OCI-LY7 (cell line): ENCODE measurements around the gene FEZ2. TPM values are rescaled to one million over a fixed set of nuclear protein-coding genes. Genes with fewer than 3 reads are reported as not detected.

Source experiments
- BruUV-seq: library from RNA; stranded (reverse); fragments of 400-500 nt; replicated peaks from 2 replicates; lab custom pipeline; 2021; lab: Mats Ljungman, UMichigan
- CTCF ChIA-PET: fragments of 300-600 bp; sonication (Branson Sonifier 250); formaldehyde crosslinking; loops from one replicate; lab custom pipeline; 2022; ENCODE audit warnings: antibody characterized with exemption; ENCODE audit not compliant: unreplicated experiment; lab: Charles Lee
- POLR2A ChIA-PET: fragments of 300-600 bp; sonication (Branson Sonifier 250); formaldehyde crosslinking; loops from one replicate; lab custom pipeline; 2022; ENCODE audit warnings: antibody characterized with exemption; lab: Charles Lee
- DNase-seq: peaks from one replicate; pipeline ENCODE4 v3.0.0-alpha.2; 2015; ENCODE audit warnings: low spot score
- H2AFZ ChIP-seq: fragments of 200-600 bp; sonication (generic), shearing (Covaris generic); 2 replicates; pipeline ENCODE4 v1.6.1; 2014; ENCODE audit warnings: mild to moderate bottlenecking, antibody characterized with exemption, low read length, moderate library complexity
- H3K27ac ChIP-seq: fragments of 200-600 bp; sonication (generic); 2 replicates; pipeline ENCODE4 v1.5.1; 2014; ENCODE audit warnings: mixed run types, low read depth, mild to moderate bottlenecking, moderate library complexity, low read length, inconsistent platforms; ENCODE audit not compliant: poor library complexity, severe bottlenecking
- H3K36me3 ChIP-seq: fragments of 200-600 bp; sonication (generic); 2 replicates; pipeline ENCODE4 v1.6.1; 2014; ENCODE audit warnings: mild to moderate bottlenecking, antibody characterized with exemption, low read length, moderate library complexity, mixed read lengths; ENCODE audit not compliant: insufficient read depth
- H3K4me1 ChIP-seq: fragments of 200-600 bp; sonication (generic); 2 replicates; pipeline ENCODE4 v1.5.1; 2014; ENCODE audit warnings: mild to moderate bottlenecking, low read length; ENCODE audit not compliant: insufficient read depth, poor library complexity, severe bottlenecking
- H3K4me2 ChIP-seq: fragments of 200-600 bp; sonication (generic); 2 replicates; pipeline ENCODE4 v1.6.1; 2014; ENCODE audit warnings: mild to moderate bottlenecking, low read length
- H3K4me3 ChIP-seq: fragments of 200-600 bp; sonication (generic); 2 replicates; pipeline ENCODE4 v1.5.1; 2014; ENCODE audit warnings: mild to moderate bottlenecking, low read depth, low read length; ENCODE audit not compliant: poor library complexity, severe bottlenecking
- H3K79me2 ChIP-seq: fragments of 200-600 bp; sonication (generic); 2 replicates; pipeline ENCODE4 v1.6.1; 2016; ENCODE audit warnings: low read depth, mild to moderate bottlenecking, low read length, moderate library complexity, mixed read lengths; ENCODE audit not compliant: insufficient read depth
- H3K9me2 ChIP-seq: fragments of 200-600 bp; sonication (generic); 2 replicates; pipeline ENCODE4 v1.6.1; 2016; ENCODE audit warnings: mild to moderate bottlenecking, low read length, mixed read lengths; ENCODE audit not compliant: insufficient read depth
- H3K9me3 ChIP-seq: fragments of 200-600 bp; sonication (generic); 2 replicates; pipeline ENCODE4 v1.6.1; 2014; ENCODE audit warnings: mild to moderate bottlenecking, mixed run types, low read length, mixed read lengths
- H4K20me1 ChIP-seq: fragments of 200-600 bp; sonication (generic); 2 replicates; pipeline ENCODE4 v1.6.1; 2014; ENCODE audit warnings: mild to moderate bottlenecking, antibody characterized with exemption, low read length, moderate library complexity, mixed read lengths; ENCODE audit not compliant: insufficient read depth
- CTCF ChIP-seq: fragments of 200-600 bp; sonication (generic); conservative IDR thresholded peaks from 2 replicates; pipeline ENCODE4 v1.5.1; 2014; ENCODE audit warnings: mild to moderate bottlenecking, antibody characterized with exemption, low read length, moderate library complexity, mixed read lengths
- EZH2phosphoT487 ChIP-seq: fragments of 200-600 bp; sonication (generic); IDR thresholded peaks from 2 replicates; pipeline ENCODE4 v1.6.1; 2018; ENCODE audit warnings: low read depth, borderline replicate concordance, mild to moderate bottlenecking, mixed run types, antibody characterized with exemption, low read length, moderate library complexity, mixed read lengths
- intact Hi-C: fragments of 100-400 bp; cut with micrococcal nuclease; formaldehyde crosslinking; loops from one replicate; pipeline ENCODE4 v1.10.0; 2022; ENCODE audit not compliant: unreplicated experiment
- total RNA-seq, 2 experiments: library from RNA; depleted of rRNA in 1 of 2; stranded (reverse); fragments of >200 nt in 1 of 2; shearing (Covaris generic) in 1 of 2; gene quantifications; 2 replicates each; pipeline ENCODE4 v1.2.3, GENCODE V29; 2014 to 2022

FEZ2 gene
- total RNA-seq, 2 experiments from 2014 or later = 17.1 to 23.2 TPM

GRCh38 chr2:36530178-36530982 lies 67.6 kb downstream of the FEZ2 start:
- TF ChIP-seq CTCF (no peak), EZH2phosphoT487 (no peak)
- H3K27ac ChIP-seq = no peak overlapping the region
- H3K9me2 ChIP-seq = no peaks in the 10 kb centered on the region
- no peak overlapping the region for H3K4me2 ChIP-seq
- POLR2A ChIA-PET = interaction anchor here (0.5 kb wide), 1 partner anchor 16 kb away, joined by 3 read pairs; no protein-coding TSS in a partner anchor
- CTCF ChIA-PET = no interaction called here
- no peak for DNase-seq
- no peaks in the 10 kb centered on the region; the same call in 1 of the 2 replicates for H3K36me3 ChIP-seq
- no peaks in the 10 kb centered on the region for H4K20me1 ChIP-seq
- no peaks in the 10 kb centered on the region for H3K4me1 ChIP-seq
- BruUV-seq = no TSS peak
- intact Hi-C loops = no loop called here
- H3K4me3 ChIP-seq = no peak overlapping the region
- no peak overlapping the region for H2AFZ ChIP-seq
- no peaks in the 10 kb centered on the region for H3K79me2 ChIP-seq
- H3K9me3 ChIP-seq = no peaks in the 10 kb centered on the region

GRCh38 chr2:36528766-36529392 lies 69.1 kb downstream of the FEZ2 start:
- H3K9me3 ChIP-seq = no peaks in the 10 kb centered on the region
- TF ChIP-seq EZH2phosphoT487 (no peak), CTCF (no peak)
- DNase-seq = no peak
- ChIA-PET POLR2A (interaction anchor here (0.7 kb wide), 1 partner anchor 13 kb away, joined by 3 read pairs; no protein-coding TSS in a partner anchor), CTCF (no interaction called here)
- H3K36me3 ChIP-seq = no peaks in the 10 kb centered on the region; the same call in 1 of the 2 replicates
- H3K9me2 ChIP-seq = no peaks in the 10 kb centered on the region
- H3K4me2 ChIP-seq = no peak overlapping the region
- H3K79me2 ChIP-seq = no peaks in the 10 kb centered on the region
- BruUV-seq = no TSS peak
- H3K4me1 ChIP-seq = no peaks in the 10 kb centered on the region
- no peak overlapping the region for H3K27ac ChIP-seq
- intact Hi-C loops = no loop called here
- no peak overlapping the region for H2AFZ ChIP-seq
- no peaks in the 10 kb centered on the region for H4K20me1 ChIP-seq
- H3K4me3 ChIP-seq = no peak overlapping the region

- CTCF ChIA-PET = no interaction called here
These were observed 69.7 kb downstream of the FEZ2 start for GRCh38 chr2:36528274-36528673.

More at GRCh38 chr2:36528274-36528673, 69.7 kb downstream of the FEZ2 start:
- Histone ChIP-seq H3K27ac (no peak overlapping the region), H3K4me1 (no peaks in the 10 kb centered on the region), H3K36me3 (no peaks in the 10 kb centered on the region; the same call in 1 of the 2 replicates), H3K79me2 (no peaks in the 10 kb centered on the region), H3K9me3 (no peaks in the 10 kb centered on the region), H4K20me1 (no peaks in the 10 kb centered on the region), H3K4me3 (no peak overlapping the region), H2AFZ (no peak overlapping the region), H3K4me2 (no peak overlapping the region), H3K9me2 (no peaks in the 10 kb centered on the region)
- intact Hi-C loops = no loop called here
- BruUV-seq = no TSS peak
- TF ChIP-seq EZH2phosphoT487 = no peak
- no peak for TF ChIP-seq CTCF
- POLR2A ChIA-PET = interaction anchor here (0.6 to 0.7 kb wide), 2 partner anchors 69 to 1566 kb away, joined by 3 to 5 read pairs; no protein-coding TSS in a partner anchor
- no peak for DNase-seq
